NCI-H526 treated with DMSO at 0.1 percent for 48 hours (cell line): ENCODE results near the gene SEC14L6.
"Not testable (repeated sequence)": the region's sequence is repeated elsewhere in the genome, so short reads cannot be mapped to it uniquely, and the experiment has no call there.

ENCODE experiments used
- DNase-seq: peaks from one replicate; lab custom pipeline; 2025; lab: John Stamatoyannopoulos, UW

The SEC14L6 gene

GRCh38 chr22:30566125-30566524, 19.6 kb upstream of the SEC14L6 start:
- DNase-seq = no peak

- DNase-seq = no peak
These were observed 18.8 kb upstream of the SEC14L6 start for GRCh38 chr22:30565341-30565740.

GRCh38 chr22:30564761-30565119, 18.2 kb upstream of the SEC14L6 start:
- no peak for DNase-seq

- no peak for DNase-seq
These were observed 17.7 kb upstream of the SEC14L6 start for GRCh38 chr22:30564045-30564760.

- DNase-seq = no peak
These were observed 15.8 kb upstream of the SEC14L6 start for GRCh38 chr22:30562366-30562765.

GRCh38 chr22:30561402-30562189, 15.1 kb upstream of the SEC14L6 start:
- no peak for DNase-seq

GRCh38 chr22:30560643-30561202, 14.2 kb upstream of the SEC14L6 start:
- DNase-seq = not testable (repeated sequence)

GRCh38 chr22:30559889-30560288, 13.3 kb upstream of the SEC14L6 start:
- DNase-seq = no peak

- DNase-seq = no peak
These were observed 10.7 kb upstream of the SEC14L6 start for GRCh38 chr22:30557243-30557642.

- DNase-seq = no peak
These were observed 9.8 kb upstream of the SEC14L6 start for GRCh38 chr22:30556388-30556787.

- no peak for DNase-seq
These were observed 9.0 kb upstream of the SEC14L6 start for GRCh38 chr22:30555282-30556210.

GRCh38 chr22:30553971-30554370, 7.4 kb upstream of the SEC14L6 start:
- DNase-seq = no peak

- DNase-seq = no peak
These were observed 6.2 kb upstream of the SEC14L6 start for GRCh38 chr22:30552719-30553118.

GRCh38 chr22:30551813-30552212, 5.3 kb upstream of the SEC14L6 start:
- DNase-seq = not testable (repeated sequence)

- no peak for DNase-seq
These were observed 647 bp upstream of the SEC14L6 start for GRCh38 chr22:30547188-30547587.

- DNase-seq = no peak
These were observed 3.7 kb downstream of the SEC14L6 start for GRCh38 chr22:30542811-30543188.

GRCh38 chr22:30541961-30542810, 4.4 kb downstream of the SEC14L6 start:
- no peak for DNase-seq

- not testable (repeated sequence) for DNase-seq
These were observed 5.0 kb downstream of the SEC14L6 start for GRCh38 chr22:30541511-30541910.

GRCh38 chr22:30539368-30539767, 7.2 kb downstream of the SEC14L6 start:
- no peak for DNase-seq

- DNase-seq = no peak
These were observed 8.3 kb downstream of the SEC14L6 start for GRCh38 chr22:30538280-30538679.

GRCh38 chr22:30537083-30537731, 9.3 kb downstream of the SEC14L6 start:
- DNase-seq = peak; percentile 38
